Suppressor macrophage treated with lipopolysaccharide for 1 hour (primary cell): ENCODE data around the gene RCBTB1.
"Not testable (repeated sequence)": the region's sequence is repeated elsewhere in the genome, so short reads cannot be mapped to it uniquely, and the experiment has no call there.

ENCODE experiments used
- DNase-seq, 3 donors: peaks; one replicate each; pipeline ENCODE4 v3.0.0-alpha.2; 2020 to 2022

Gene RCBTB1

DNA sequence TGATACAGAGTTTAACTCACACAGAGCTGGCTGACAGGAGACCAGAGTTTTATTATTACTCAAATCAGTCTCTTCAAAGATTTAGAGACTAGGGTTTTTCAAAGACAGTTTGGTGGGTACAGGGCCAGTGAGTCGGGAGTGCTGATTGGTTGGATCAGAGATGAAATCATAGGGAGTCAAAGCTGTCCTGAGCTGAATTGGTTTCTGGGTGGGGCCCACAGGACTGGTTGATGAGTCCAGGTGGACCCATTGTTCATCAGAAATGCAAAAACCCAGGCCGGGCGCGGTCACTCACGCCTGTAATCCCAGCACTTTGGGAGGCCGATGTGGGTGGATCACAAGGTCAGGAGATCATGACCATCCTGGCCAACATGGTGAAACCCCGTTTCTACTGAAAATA lies 17.3 kb upstream of the RCBTB1 start:
- not testable (repeated sequence) for DNase-seq

DNA sequence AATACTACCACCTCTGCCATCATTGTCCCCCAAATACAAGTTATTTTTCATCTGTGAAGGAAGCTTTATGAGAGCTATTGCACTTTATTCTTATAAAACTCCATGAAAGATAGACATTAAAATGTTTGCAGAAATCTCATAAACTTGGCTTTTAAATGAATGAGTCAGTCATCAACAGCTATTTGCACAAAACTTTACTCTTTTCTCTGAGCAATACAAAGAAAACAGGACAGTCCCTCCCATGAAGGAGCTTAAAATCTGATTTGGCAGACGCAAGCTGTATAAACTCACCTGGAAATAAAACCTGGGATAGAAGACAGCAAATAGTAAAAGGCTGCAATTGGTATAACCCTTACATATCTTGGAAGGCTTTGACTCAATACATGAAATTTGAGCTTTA lies 16.6 kb upstream of the RCBTB1 start:
- DNase-seq, result no peak

- no peak for DNase-seq
Observed at GRCh38 chr13:49597043-49597641, 11.8 kb upstream of the RCBTB1 start.

DNA sequence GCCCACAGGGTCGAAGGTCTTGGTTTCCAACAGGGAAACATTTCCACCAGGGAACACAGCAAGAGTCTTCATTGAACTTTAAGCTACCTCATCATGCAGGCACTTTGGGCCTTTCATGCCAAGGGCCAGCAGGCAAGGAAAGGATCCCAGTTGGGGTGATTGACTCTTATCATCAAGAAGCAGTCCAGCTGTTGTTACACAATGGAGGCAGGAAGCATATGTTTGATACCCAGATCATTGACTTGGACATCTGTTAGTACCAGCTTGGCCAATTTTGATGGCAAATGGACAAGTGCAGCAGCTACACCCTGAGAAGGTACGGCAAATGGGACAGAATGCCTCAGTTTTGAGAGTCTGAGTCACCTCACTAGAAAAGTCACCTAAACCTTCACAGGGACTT lies 10.9 kb upstream of the RCBTB1 start:
- DNase-seq, result no peak

DNA sequence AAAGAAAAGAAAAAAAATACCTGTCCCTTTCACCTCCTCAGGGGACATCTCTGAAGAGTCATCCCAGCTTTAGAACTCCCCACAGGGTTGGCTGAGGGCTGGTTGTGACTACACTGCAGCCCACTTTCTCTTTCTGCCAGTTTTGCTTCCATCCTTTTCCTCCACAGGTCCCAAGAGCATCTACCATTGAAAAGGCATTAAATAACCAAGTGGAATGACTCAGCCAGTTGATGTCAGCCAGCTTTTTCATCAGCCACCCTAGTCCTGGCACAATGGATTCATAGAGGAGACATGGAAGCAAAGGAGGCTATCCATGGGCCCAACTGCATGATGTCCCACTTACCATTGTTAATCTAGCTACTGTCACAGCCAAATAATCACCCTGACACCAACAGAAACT lies 9.2 kb upstream of the RCBTB1 start:
- DNase-seq, result no peak

- not testable (repeated sequence) for DNase-seq
Observed at GRCh38 chr13:49593876-49594275, 8.5 kb upstream of the RCBTB1 start.

DNA sequence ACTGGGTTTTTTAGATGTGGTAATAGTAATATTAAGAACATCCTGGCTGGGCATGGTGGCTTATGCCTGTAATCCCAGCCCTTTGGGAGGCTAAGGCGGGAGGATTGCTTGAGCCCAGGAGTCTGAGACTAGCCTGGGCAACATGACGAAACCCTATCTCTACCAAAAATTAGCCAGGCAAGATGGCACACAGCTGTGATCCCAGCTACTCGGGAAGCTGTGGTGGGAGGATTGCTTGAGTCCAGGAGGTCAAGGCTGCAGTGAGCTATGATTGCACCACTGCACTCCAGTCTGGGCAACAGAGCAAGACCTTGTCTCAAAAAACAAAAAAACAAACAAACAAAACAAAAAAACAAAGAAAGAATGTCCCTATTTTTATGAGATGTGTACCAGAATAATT lies 5.4 kb upstream of the RCBTB1 start:
- DNase-seq, result not testable (repeated sequence)

GRCh38 chr13:49587311-49587847 lies 2.0 kb upstream of the RCBTB1 start:
- no peak for DNase-seq

GRCh38 chr13:49586717-49587116 lies 1.4 kb upstream of the RCBTB1 start:
- DNase-seq, result no peak

- DNase-seq, result peak in 1 of 3 donors; percentile 11
Observed at GRCh38 chr13:49584771-49585182, 581 bp downstream of the RCBTB1 start.

DNA sequence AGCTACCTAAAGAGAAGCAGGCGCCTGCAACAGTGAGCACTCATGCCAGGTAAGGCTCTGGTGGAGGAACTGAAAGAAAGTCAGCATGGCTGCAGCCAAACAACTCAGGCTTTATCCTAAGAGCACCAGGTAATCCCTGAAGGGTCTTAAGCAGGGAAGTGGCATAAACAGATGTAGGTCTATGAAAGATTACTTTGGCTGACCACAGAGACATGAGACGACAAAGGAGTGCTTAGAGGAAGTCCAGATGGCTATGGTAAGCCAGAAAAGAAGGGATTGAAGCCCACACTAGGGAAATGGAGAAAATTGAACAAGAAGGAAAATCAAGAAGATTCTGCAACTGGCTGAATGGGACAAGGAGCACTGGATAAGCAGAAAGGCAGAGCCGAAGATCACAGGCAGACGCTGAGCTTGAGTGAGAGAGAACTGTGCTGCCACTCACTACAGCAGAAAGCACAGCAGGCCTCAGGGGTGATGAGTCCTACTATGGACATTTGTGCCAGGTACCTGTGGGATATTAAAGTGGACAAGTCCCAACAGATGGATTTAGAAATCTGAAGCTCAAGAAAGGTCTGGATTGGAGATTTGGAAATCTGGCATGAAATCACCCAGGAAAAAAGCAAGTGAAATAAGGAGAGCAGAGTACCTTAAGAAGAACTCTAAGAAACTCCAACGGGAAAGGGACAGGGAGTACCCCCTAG lies 4.2 kb downstream of the RCBTB1 start:
- no peak for DNase-seq

GRCh38 chr13:49579501-49579900 lies 5.9 kb downstream of the RCBTB1 start:
- DNase-seq, result no peak

GRCh38 chr13:49571299-49572240 lies 13.8 kb downstream of the RCBTB1 start:
- DNase-seq, result no peak

DNA sequence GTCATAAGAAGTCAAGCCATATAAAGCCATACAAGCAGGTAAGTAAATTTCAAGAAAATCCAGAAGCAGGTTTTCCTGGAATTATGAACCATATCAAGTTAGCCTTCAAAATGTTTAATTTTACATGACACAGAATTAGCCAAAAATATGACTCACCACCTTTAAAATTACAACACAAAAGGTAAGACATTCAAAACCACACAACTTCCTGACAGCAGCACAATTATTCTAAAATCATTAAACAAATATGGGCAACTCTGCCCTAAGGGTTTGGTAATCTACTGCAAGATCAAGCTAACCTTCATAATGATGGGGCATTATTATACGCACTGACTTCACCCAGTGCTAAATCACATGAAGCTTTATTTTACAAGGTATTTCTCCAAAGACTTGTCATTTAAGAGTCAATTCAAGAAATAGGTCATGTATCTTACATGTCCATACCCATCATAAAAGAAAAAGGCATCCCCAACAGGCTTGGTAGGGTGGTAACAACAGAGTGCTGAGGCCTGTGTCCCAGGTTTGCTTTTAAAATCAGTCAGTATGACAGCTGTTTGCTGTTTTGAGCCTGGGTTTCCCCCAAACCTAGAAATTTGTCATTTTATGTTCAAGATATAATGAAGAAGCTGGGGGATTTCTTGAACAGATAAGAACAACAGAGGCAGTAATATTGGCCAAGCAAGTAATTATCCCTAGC lies 15.2 kb downstream of the RCBTB1 start:
- peak in 1 of 3 donors; percentile 4 for DNase-seq

- DNase-seq, result no peak
Observed at GRCh38 chr13:49567491-49567890, 17.9 kb downstream of the RCBTB1 start.

GRCh38 chr13:49566461-49566860 lies 18.9 kb downstream of the RCBTB1 start:
- no peak for DNase-seq

GRCh38 chr13:49565461-49565860 lies 19.9 kb downstream of the RCBTB1 start:
- not testable (repeated sequence) for DNase-seq

GRCh38 chr13:49563516-49563915 lies 21.8 kb downstream of the RCBTB1 start:
- DNase-seq, result peak; percentile 22 to 55 (median 30)

DNA sequence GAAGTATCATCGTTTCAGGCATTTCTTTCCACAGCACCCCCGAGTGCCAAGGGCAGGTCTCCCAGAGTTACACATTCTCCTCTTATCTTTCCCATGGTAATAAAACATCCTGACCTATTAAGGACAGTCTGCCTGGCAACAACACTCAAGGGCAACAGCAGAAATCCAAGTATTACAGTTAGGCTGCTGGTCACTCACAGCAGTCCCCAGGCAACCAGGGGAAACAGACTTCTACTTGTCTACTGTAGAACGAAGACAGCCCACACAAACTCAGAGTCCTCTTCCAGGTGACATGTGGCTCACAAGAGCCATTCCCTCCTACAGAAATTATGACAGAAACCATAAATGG lies 24.3 kb downstream of the RCBTB1 start:
- DNase-seq, result no peak

DNA sequence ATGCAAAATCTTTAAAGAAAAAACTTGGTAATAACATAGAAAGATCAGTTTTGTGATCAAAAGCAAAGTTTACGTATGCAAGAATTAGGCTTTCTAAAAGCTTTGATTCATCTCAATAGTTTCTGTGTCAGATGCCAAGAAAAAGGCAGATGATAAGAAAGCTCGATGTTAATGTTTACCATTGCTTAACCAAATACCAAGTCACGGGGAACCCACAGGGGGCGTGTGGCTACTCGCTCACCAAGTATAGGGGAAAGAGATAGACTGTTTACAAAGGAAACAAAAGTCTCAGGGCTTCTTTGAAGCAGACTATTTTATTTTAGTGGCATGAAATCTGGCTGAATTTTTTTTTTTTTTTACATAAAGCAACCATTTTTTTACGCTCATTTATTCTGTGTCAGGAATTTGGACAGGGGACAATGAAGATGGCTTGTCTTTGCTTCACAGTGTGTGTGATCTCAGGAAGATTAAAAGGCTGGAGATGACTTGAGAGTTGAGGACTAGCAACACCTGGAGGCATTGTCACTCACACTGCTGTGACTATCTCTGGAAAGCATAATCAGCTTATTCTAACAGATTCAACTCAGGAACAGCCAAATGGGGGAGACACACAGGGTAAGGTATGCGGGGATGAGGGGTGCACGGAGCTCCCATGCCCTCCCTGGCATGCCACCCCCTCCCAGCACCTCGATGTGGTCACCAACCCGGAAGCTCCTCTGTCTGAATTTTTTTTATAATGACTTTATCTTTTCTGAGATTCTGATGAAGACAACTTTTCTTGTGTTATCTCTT lies 24.9 kb downstream of the RCBTB1 start:
- DNase-seq, result peak in 2 of 3 donors; percentile 12 to 34

DNA sequence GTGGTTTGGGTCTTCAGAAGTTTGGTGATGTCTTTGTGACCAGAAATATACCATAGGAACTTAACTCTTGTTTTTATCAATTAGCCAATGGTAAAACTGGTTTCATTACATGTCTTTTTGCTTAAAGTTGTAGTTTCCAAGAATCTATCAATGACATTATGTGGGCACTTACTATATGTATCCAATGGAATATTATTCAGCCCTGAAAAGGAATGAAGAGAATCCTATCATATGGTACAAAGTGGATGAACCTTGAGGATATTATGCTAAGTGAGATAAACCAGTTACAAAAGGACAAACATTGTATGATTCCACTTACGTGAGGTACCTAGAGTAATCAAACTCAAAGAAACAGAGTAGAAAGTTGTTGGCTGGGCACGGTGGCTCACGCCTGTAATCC lies 26.4 kb downstream of the RCBTB1 start:
- no peak for DNase-seq

- DNase-seq, result no peak
Observed at GRCh38 chr13:49554387-49554786, 31.0 kb downstream of the RCBTB1 start.
